ENCODE results near the gene SPANXN2. TPM values are rescaled to one million over a fixed set of nuclear protein-coding genes. Genes with fewer than 3 reads are reported as not detected.

The SPANXN2 gene
- total RNA-seq, 5 donors from 2014 or later (not counting 1 experiment from before 2014, with no cell fraction given) = not detected

DNA sequence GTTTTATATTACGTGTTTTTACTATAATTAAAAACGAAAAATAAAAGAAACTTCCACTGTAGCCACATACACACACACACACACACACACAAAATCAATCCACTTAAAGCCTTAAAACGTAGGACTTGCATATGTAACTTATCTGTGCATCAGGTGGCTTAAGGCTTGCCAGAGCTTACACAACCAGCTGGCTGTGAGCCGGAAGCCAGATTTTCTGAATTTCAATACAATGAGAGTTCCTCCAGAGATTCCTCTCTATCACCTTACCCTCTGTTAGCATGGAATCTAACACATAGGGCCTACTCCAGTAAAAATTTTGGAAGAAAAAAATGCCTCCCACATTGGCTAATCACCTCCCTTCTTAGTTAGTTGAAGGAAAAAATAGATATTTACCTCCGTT, 56.8 kb downstream of the SPANXN2 start:
- H3K36me3 Mint-ChIP-seq = no peaks in the 10 kb centered on the region
- no peaks in the 10 kb centered on the region for H3K4me1 Mint-ChIP-seq

More for the DNA sequence above, 56.8 kb downstream of the SPANXN2 start:
- H3K27me3 Mint-ChIP-seq = peaks cover 0 to 22% of the 10 kb centered on the region in 2 donors
- Histone ChIP-seq H3K27me3 (replicated peaks in 1 of 2; ENCODE audit: control insufficient read depth in 2 of 2, extremely low read depth in 1 of 2, insufficient read depth in 2 of 2, low read length in 1 of 2) (no peaks in the 10 kb centered on the region), H3K4me1 (ENCODE audit: control insufficient read depth in 1 of 2, extremely low read depth in 1 of 2, insufficient read depth in 2 of 2, low read length in 2 of 2) (no peaks in the 10 kb centered on the region), H3K9me3 (no peaks in the 10 kb centered on the region), H3K4me3 (ENCODE audit: control insufficient read depth in 1 of 2, extremely low read depth in 1 of 2, low read length in 1 of 2) (no peak overlapping the region), H3K27ac (ENCODE audit: low read length) (no peak overlapping the region), H3K36me3 (ENCODE audit: control insufficient read depth in 2 of 2, extremely low read depth in 1 of 2, insufficient read depth in 1 of 2, low read length in 1 of 2) (no peaks in the 10 kb centered on the region)
- no peak for ATAC-seq (replicated peaks in 1 of 4)
- no peak overlapping the region for H3K4me3 Mint-ChIP-seq
- ChIA-PET POLR2A (no interaction called here), CTCF (no interaction called here)
- no peak for DNase-seq
- WGBS (ENCODE audit: insufficient coverage) = 25% methylated on average over 1 of the region's 5 CpGs
- H3K27ac Mint-ChIP-seq = no peak overlapping the region
- H3K9me3 Mint-ChIP-seq = no peaks in the 10 kb centered on the region

Other genes with a start within 250 kb of the SPANXN2 start
- not detected for gene SPANXN3, start 203.3 kb downstream of the SPANXN2 start, total RNA-seq
- not detected for gene SLITRK4, start 84.7 kb downstream of the SPANXN2 start, total RNA-seq
- not detected for gene UBE2NL, start 163.3 kb upstream of the SPANXN2 start, total RNA-seq